T-helper 17 cell (primary cell): ENCODE results near the gene CYTH3. TPM values are rescaled to one million over a fixed set of nuclear protein-coding genes. Genes with fewer than 3 reads are reported as not detected.

Experiments
- ATAC-seq: fragments of 150-1000 bp; cut with Tn5 transposase; 2 replicates; pipeline ENCODE4 v1.10.0; 2021; ENCODE audit warnings: mild to moderate bottlenecking, moderate library complexity
- DNase-seq, 3 donors: peaks; one replicate each; pipeline versions ENCODE4 v3.0.0 to v3.0.0-alpha.2; 2020 to 2021
- H3K9me3 ChIP-seq: one replicate; pipeline ENCODE4 v1.7.0; 2013; ENCODE audit warnings: low read length, mild to moderate bottlenecking; ENCODE audit not compliant: control insufficient read depth, poor library complexity, severe bottlenecking
- H3K27ac Mint-ChIP-seq: one replicate; pipeline ENCODE4 v1.8.0; 2022; ENCODE audit warnings: mild to moderate bottlenecking, moderate library complexity, mixed read lengths
- H3K27me3 Mint-ChIP-seq: one replicate; pipeline ENCODE4 v1.8.0; 2022; ENCODE audit warnings: mixed read lengths
- H3K36me3 Mint-ChIP-seq: one replicate; pipeline ENCODE4 v1.8.0; 2022; ENCODE audit warnings: low read depth, mixed read lengths
- H3K4me1 Mint-ChIP-seq: one replicate; pipeline ENCODE4 v1.8.0; 2022; ENCODE audit warnings: mild to moderate bottlenecking, mixed read lengths
- H3K4me3 Mint-ChIP-seq: one replicate; pipeline ENCODE4 v1.8.0; 2022; ENCODE audit warnings: mild to moderate bottlenecking, moderate library complexity, mixed read lengths
- total RNA-seq, 4 donors: library from RNA in 2 of 4; stranded (reverse) in 2 of 4; gene quantifications; one replicate each; pipeline ENCODE4 v1.2.3 and lab custom pipeline; 2022 to 2026

The CYTH3 gene
- total RNA-seq, 2 donors from 2014 or later = 23.1 to 25.8 TPM

GRCh38 chr7:6259257-6259656, 13.2 kb downstream of the CYTH3 start:
- DNase-seq (no peak), ATAC-seq (no peak)
- Mint-ChIP-seq H3K27ac (peak overlapping the region; percentile 91), H3K36me3 (no peaks in the 10 kb centered on the region), H3K4me1 (peaks cover 51% of the 10 kb centered on the region), H3K27me3 (no peaks in the 10 kb centered on the region), H3K4me3 (no peak overlapping the region)
- no peaks in the 10 kb centered on the region for H3K9me3 ChIP-seq

DNA sequence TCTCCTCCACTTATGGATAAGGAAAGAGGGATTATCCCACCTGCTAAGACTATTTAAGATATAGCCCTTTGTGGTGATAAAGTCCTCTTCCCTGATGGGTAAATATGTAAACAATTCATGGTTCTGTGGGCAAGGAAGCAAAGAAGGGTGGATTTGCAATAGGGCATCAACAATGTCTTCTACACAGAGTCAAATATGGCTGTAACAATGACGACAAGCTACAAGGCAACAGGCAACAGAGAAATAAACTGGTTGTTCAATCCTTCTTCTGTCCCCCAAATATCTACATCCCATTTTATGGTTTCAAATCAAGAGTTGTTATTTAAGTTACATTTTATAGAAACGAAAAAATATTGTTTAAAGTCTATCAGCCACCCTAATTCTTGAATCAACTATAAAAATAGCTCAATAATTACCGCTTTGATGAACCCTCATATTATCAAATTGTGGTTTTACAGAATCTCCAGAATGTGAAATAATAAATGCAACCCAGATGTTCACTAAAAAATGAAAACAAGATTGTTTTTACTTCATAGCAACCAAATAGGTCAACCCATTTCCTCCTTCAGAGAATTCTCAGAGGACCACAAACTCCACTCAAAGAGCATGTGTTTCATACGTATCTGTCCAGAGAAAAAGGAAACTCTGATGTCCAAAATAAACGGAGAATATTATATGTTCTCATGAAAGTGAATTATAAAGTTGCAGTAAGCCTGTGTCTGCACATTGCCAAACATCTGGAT, 13.8 kb downstream of the CYTH3 start:
- H3K9me3 ChIP-seq = no peaks in the 10 kb centered on the region
- Mint-ChIP-seq H3K36me3 (no peaks in the 10 kb centered on the region), H3K4me3 (peak overlapping the region; percentile 73), H3K27ac (peak overlapping the region; percentile 91), H3K4me1 (peaks cover 50% of the 10 kb centered on the region), H3K27me3 (no peaks in the 10 kb centered on the region)
- ATAC-seq = peak; percentile 68
- DNase-seq = no peak

GRCh38 chr7:6257675-6258074, 14.7 kb downstream of the CYTH3 start:
- DNase-seq (no peak), ATAC-seq (no peak)
- peak overlapping the region; percentile 91 for H3K27ac Mint-ChIP-seq
- no peaks in the 10 kb centered on the region for H3K9me3 ChIP-seq
- no peak overlapping the region for H3K4me3 Mint-ChIP-seq
- no peaks in the 10 kb centered on the region for H3K36me3 Mint-ChIP-seq
- no peaks in the 10 kb centered on the region for H3K27me3 Mint-ChIP-seq
- H3K4me1 Mint-ChIP-seq = peaks cover 49% of the 10 kb centered on the region

- peaks cover 44% of the 10 kb centered on the region for H3K4me1 Mint-ChIP-seq
- no peaks in the 10 kb centered on the region for H3K36me3 Mint-ChIP-seq
- no peaks in the 10 kb centered on the region for H3K27me3 Mint-ChIP-seq
- DNase-seq = no peak
- H3K4me3 Mint-ChIP-seq = peak overlapping the region; percentile 57
- peak overlapping the region; percentile 91 for H3K27ac Mint-ChIP-seq
- H3K9me3 ChIP-seq = no peaks in the 10 kb centered on the region
- ATAC-seq = peak; percentile 59
Observed at GRCh38 chr7:6256677-6257535, 15.5 kb downstream of the CYTH3 start.

DNA sequence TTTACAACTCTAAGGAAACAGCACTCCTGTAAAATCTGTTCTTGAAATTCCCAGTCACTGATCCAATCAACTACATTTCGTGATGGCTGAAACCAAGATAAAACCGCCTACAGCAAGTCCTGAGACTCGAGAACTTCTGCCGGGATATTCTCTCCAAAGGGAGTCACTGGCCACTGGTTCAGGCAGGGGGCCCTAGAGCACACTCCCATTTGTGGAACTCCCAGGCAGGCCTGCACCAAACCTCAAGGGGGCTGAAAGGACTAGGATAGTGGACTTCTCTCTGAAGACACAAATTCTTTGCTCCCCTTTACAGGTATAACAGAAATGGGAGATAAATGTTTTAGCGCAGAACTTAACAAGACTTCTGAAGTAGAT, 16.3 kb downstream of the CYTH3 start:
- H3K4me3 Mint-ChIP-seq = peak overlapping the region; percentile 57
- H3K36me3 Mint-ChIP-seq = no peaks in the 10 kb centered on the region
- DNase-seq (no peak), ATAC-seq (no peak)
- H3K4me1 Mint-ChIP-seq = peaks cover 45% of the 10 kb centered on the region
- no peaks in the 10 kb centered on the region for H3K27me3 Mint-ChIP-seq
- H3K27ac Mint-ChIP-seq = peak overlapping the region; percentile 91
- no peaks in the 10 kb centered on the region for H3K9me3 ChIP-seq

GRCh38 chr7:6254866-6255265, 17.6 kb downstream of the CYTH3 start:
- ATAC-seq = no peak
- H3K27me3 Mint-ChIP-seq = no peaks in the 10 kb centered on the region
- no peaks in the 10 kb centered on the region for H3K9me3 ChIP-seq
- peaks cover 43% of the 10 kb centered on the region for H3K4me1 Mint-ChIP-seq
- no peaks in the 10 kb centered on the region for H3K36me3 Mint-ChIP-seq
- DNase-seq = no peak
- H3K4me3 Mint-ChIP-seq = no peak overlapping the region
- no peak overlapping the region for H3K27ac Mint-ChIP-seq

DNA sequence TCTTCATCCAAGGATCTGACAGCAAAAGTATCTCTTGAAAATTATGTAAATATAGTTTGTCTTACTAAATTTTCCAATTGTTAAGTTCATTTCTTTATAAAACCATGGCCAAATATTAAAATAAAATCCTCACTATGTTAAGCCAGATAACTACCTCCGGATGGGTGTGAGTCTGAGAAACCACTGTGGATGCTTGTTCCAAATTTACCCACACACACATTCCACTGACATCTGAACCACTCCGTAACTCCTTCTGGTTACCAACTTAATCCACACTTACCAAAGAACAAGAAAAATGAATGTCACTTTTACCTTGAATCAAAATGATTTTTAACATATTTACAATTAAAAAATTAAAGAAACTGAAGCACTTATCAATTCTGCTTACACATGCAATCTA, 19.7 kb downstream of the CYTH3 start:
- Mint-ChIP-seq H3K27ac (no peak overlapping the region), H3K36me3 (no peaks in the 10 kb centered on the region), H3K4me1 (peaks cover 41% of the 10 kb centered on the region), H3K4me3 (no peak overlapping the region), H3K27me3 (no peaks in the 10 kb centered on the region)
- DNase-seq = no peak
- no peak for ATAC-seq
- no peaks in the 10 kb centered on the region for H3K9me3 ChIP-seq

DNA sequence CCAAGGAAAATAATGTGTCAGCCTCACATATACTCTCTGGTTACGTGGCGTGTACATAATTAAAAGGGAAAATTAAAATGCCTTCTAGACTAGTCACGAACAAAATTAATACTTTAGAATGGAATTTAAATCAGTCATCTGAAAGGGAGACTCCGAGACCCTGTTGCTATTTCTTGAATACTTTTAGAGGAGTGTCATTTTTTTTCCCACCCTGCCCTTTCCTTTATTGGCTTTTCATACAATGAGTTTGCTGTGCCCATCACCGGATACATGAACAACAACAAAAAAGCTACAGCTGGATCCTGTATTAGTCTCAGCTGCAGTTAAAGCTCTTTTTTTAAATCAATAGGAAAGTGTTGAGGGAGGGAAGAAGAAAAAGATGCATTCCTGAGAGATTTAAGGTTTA, 20.1 kb downstream of the CYTH3 start:
- Mint-ChIP-seq H3K27me3 (no peaks in the 10 kb centered on the region), H3K36me3 (no peaks in the 10 kb centered on the region), H3K27ac (no peak overlapping the region), H3K4me3 (no peak overlapping the region), H3K4me1 (peaks cover 38% of the 10 kb centered on the region)
- no peak for ATAC-seq
- H3K9me3 ChIP-seq = no peaks in the 10 kb centered on the region
- no peak for DNase-seq

DNA sequence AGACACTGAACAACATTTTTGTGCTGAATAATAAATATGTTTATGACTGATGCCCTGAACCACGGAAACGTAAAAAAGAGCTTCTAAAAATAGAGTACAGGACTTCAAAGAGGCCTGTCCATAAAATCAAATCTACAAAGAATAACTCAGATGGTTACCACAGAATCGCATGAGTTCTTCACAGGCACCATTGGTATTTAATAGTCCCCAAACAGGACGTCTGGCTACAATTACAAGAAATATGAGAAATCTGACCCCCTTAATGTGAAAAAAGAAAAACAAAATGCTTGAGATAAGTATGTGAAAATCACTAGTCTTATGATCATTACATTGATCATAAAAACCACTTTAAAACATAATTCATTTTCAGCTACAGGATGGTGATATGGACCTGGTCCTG, 20.8 kb downstream of the CYTH3 start:
- Mint-ChIP-seq H3K36me3 (no peaks in the 10 kb centered on the region), H3K27me3 (no peaks in the 10 kb centered on the region), H3K4me1 (peaks cover 32% of the 10 kb centered on the region), H3K4me3 (peak overlapping the region; percentile 33), H3K27ac (no peak overlapping the region)
- ATAC-seq (no peak), DNase-seq (no peak)
- H3K9me3 ChIP-seq = no peaks in the 10 kb centered on the region

GRCh38 chr7:6250364-6250833, 22.0 kb downstream of the CYTH3 start:
- Mint-ChIP-seq H3K4me3 (no peak overlapping the region), H3K27ac (no peak overlapping the region), H3K36me3 (no peaks in the 10 kb centered on the region), H3K27me3 (no peaks in the 10 kb centered on the region), H3K4me1 (peaks cover 24% of the 10 kb centered on the region)
- no peaks in the 10 kb centered on the region for H3K9me3 ChIP-seq
- ATAC-seq (no peak), DNase-seq (no peak)

DNA sequence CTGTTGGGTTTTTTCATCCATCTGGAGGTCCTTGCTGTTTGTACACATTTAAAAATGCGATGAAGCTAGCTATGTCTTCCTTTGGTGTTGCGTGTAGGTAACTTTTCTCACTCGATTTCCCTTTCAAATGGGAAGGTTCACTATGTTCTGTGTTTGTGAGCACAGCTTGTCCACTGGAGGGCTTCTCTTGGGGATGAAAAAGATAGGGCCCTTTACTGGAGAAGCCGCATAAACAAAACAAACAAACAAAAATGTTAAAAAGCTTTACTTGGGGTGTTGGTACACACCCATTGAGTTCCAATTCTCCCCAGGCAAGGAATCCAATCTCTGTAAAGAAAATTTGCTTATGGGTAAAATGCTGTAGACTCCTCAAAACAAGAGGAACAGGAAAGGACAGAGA, 23.4 kb downstream of the CYTH3 start:
- H3K4me3 Mint-ChIP-seq = no peak overlapping the region
- no peak for DNase-seq
- no peaks in the 10 kb centered on the region for H3K36me3 Mint-ChIP-seq
- no peaks in the 10 kb centered on the region for H3K27me3 Mint-ChIP-seq
- H3K9me3 ChIP-seq = no peaks in the 10 kb centered on the region
- no peak overlapping the region for H3K27ac Mint-ChIP-seq
- peaks cover 22% of the 10 kb centered on the region for H3K4me1 Mint-ChIP-seq
- no peak for ATAC-seq

- Mint-ChIP-seq H3K4me3 (no peak overlapping the region), H3K36me3 (no peaks in the 10 kb centered on the region), H3K27me3 (no peaks in the 10 kb centered on the region), H3K4me1 (peaks cover 23% of the 10 kb centered on the region), H3K27ac (no peak overlapping the region)
- H3K9me3 ChIP-seq = no peaks in the 10 kb centered on the region
- ATAC-seq (no peak), DNase-seq (no peak)
Observed at GRCh38 chr7:6248581-6248980, 23.8 kb downstream of the CYTH3 start.

DNA sequence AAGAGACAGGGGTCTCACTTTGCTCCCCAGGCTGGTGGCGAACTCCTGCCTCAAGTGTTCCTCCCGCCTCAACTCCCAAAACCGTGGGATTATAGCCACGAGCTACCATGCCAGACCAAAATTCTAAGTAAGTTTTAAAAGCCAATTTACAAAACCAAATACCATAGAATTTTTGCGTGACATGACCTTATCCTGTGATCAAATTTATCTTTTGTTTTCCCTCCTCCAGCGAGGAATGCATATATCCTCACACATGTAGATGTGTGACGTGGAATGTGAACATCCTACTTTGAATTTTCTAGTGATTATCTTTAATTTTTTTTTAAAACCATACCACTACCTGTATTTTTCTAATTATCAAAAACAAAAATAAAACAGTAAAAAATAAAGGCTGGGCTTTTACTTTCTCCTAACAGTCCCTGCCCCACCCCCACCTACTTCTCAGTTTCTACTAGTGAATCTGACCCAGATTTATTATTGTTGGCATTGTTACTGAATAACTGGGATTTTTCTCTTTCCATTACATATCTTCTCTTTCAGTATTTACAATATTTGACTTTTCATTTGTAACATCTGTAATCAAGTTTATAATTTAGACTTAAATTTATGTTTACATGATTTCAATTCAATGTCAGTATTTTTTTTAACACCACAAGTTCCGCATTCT, 26.0 kb downstream of the CYTH3 start:
- ATAC-seq (no peak), DNase-seq (no peak)
- Mint-ChIP-seq H3K4me3 (no peak overlapping the region), H3K36me3 (no peaks in the 10 kb centered on the region), H3K27me3 (no peaks in the 10 kb centered on the region), H3K4me1 (peaks cover 24% of the 10 kb centered on the region), H3K27ac (no peak overlapping the region)
- no peaks in the 10 kb centered on the region for H3K9me3 ChIP-seq
